Loucy (cell line): Measurements from ENCODE around the gene FAM50A.

Experiments used
- CTCF ChIP-seq: fragments of 200-600 bp; sonication (generic); conservative IDR thresholded peaks from 2 replicates; pipeline ENCODE4 v1.5.1; 2014; ENCODE audit warnings: mild to moderate bottlenecking, antibody characterized with exemption, low read length
- EZH2phosphoT487 ChIP-seq: fragments of 200-600 bp; IDR thresholded peaks from 2 replicates; pipeline ENCODE4 v1.6.1; 2018; ENCODE audit warnings: antibody characterized with exemption, mild to moderate bottlenecking, moderate library complexity, borderline replicate concordance

- TF ChIP-seq CTCF (no peak), EZH2phosphoT487 (no peak)
Observed at GRCh38 chrX:154449618-154450017, 5.7 kb downstream of the FAM50A start.
